Progenitor cell of endocrine pancreas (in vitro differentiated cells): ENCODE results near the gene SNX12. TPM values are rescaled to one million over a fixed set of nuclear protein-coding genes. Genes with fewer than 3 reads are reported as not detected.

ENCODE experiments used
- DNase-seq: peaks from one replicate; pipeline ENCODE4 v3.0.0; 2021; ENCODE audit warnings: low spot score; ENCODE audit not compliant: unreplicated experiment
- H3K27ac Mint-ChIP-seq: 2 replicates; pipeline ENCODE4 v1.8.0; 2021; ENCODE audit warnings: mild to moderate bottlenecking, moderate library complexity, mixed read lengths
- H3K27me3 Mint-ChIP-seq: 2 replicates; pipeline ENCODE4 v1.8.0; 2021; ENCODE audit warnings: mixed read lengths
- H3K36me3 Mint-ChIP-seq: 2 replicates; pipeline ENCODE4 v1.8.0; 2022; ENCODE audit warnings: mixed read lengths; ENCODE audit not compliant: insufficient read depth
- H3K4me1 Mint-ChIP-seq: 2 replicates; pipeline ENCODE4 v1.8.0; 2021; ENCODE audit warnings: low read depth, mixed read lengths
- H3K4me3 Mint-ChIP-seq: 2 replicates; pipeline ENCODE4 v1.8.0; 2021; ENCODE audit warnings: low read depth, mild to moderate bottlenecking, moderate library complexity, mixed read lengths
- H3K9me3 Mint-ChIP-seq: 2 replicates; pipeline ENCODE4 v1.8.0; 2021; ENCODE audit warnings: low read depth, mixed read lengths
- total RNA-seq: library from RNA; stranded (reverse); gene quantifications from 2 replicates; pipeline ENCODE4 v1.2.1, GENCODE V29; 2021
- TF ChIP-seq, protein P1 (sequence below): fragments of 200-600 bp; sonication (generic); IDR thresholded peaks from one replicate; pipeline ENCODE4 v1.5.0; 2021; ENCODE audit warnings: antibody characterized with exemption, mild to moderate bottlenecking; ENCODE audit not compliant: unreplicated experiment

The SNX12 gene
- total RNA-seq, 1 donor from 2014 or later, result 77.0 TPM

- H3K4me3 Mint-ChIP-seq, result no peak overlapping the region
- H3K27me3 Mint-ChIP-seq, result no peaks in the 10 kb centered on the region
- H3K4me1 Mint-ChIP-seq, result peaks cover 38% of the 10 kb centered on the region
- peaks cover 4% of the 10 kb centered on the region for H3K36me3 Mint-ChIP-seq
- H3K27ac Mint-ChIP-seq, result peak overlapping the region; percentile 42
- no peak for DNase-seq
- peaks cover 7% of the 10 kb centered on the region for H3K9me3 Mint-ChIP-seq
- TF ChIP-seq, protein P1, sequence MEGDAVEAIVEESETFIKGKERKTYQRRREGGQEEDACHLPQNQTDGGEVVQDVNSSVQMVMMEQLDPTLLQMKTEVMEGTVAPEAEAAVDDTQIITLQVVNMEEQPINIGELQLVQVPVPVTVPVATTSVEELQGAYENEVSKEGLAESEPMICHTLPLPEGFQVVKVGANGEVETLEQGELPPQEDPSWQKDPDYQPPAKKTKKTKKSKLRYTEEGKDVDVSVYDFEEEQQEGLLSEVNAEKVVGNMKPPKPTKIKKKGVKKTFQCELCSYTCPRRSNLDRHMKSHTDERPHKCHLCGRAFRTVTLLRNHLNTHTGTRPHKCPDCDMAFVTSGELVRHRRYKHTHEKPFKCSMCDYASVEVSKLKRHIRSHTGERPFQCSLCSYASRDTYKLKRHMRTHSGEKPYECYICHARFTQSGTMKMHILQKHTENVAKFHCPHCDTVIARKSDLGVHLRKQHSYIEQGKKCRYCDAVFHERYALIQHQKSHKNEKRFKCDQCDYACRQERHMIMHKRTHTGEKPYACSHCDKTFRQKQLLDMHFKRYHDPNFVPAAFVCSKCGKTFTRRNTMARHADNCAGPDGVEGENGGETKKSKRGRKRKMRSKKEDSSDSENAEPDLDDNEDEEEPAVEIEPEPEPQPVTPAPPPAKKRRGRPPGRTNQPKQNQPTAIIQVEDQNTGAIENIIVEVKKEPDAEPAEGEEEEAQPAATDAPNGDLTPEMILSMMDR, result no peak
Observed at GRCh38 chrX:71102292-71102691, 34.2 kb upstream of the SNX12 start.

GRCh38 chrX:71100581-71101505 lies 32.7 kb upstream of the SNX12 start:
- H3K36me3 Mint-ChIP-seq, result peaks cover 4% of the 10 kb centered on the region
- H3K9me3 Mint-ChIP-seq, result peaks cover 1% of the 10 kb centered on the region
- DNase-seq, result no peak
- peaks cover 34% of the 10 kb centered on the region for H3K4me1 Mint-ChIP-seq
- H3K27me3 Mint-ChIP-seq, result no peaks in the 10 kb centered on the region
- TF ChIP-seq, protein P1, result no peak
- H3K4me3 Mint-ChIP-seq, result no peak overlapping the region
- H3K27ac Mint-ChIP-seq, result no peak overlapping the region

DNA sequence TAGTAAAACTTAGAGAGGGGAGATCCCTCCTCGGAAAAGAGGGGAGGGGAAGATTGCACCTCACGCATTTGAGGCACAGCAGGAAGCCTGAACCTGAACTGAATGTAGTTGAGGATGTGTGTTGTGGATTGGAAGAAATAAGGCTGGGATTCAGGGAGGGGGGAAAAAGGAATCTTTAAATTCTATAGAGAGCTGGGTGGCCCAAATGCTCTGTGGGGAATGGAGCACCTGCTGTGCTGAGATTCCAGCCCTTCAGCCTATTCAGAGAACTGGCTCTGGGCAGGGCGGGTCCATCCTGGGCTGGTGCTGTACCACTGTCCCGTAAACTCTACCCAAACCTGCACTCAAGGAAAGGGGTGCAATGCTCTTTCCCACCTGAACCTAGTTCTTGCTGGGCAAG lies 31.6 kb upstream of the SNX12 start:
- H3K9me3 Mint-ChIP-seq, result peaks cover 3% of the 10 kb centered on the region
- TF ChIP-seq, protein P1, result no peak
- no peak overlapping the region for H3K27ac Mint-ChIP-seq
- no peak for DNase-seq
- H3K4me1 Mint-ChIP-seq, result peaks cover 36% of the 10 kb centered on the region
- H3K27me3 Mint-ChIP-seq, result no peaks in the 10 kb centered on the region
- H3K36me3 Mint-ChIP-seq, result peaks cover 4% of the 10 kb centered on the region
- peak overlapping the region; percentile 35 for H3K4me3 Mint-ChIP-seq

GRCh38 chrX:71098951-71099506 lies 30.9 kb upstream of the SNX12 start:
- Mint-ChIP-seq H3K27ac (no peak overlapping the region), H3K4me3 (no peak overlapping the region), H3K9me3 (peaks cover 3% of the 10 kb centered on the region), H3K36me3 (peaks cover 4% of the 10 kb centered on the region), H3K4me1 (peaks cover 29% of the 10 kb centered on the region), H3K27me3 (no peaks in the 10 kb centered on the region)
- TF ChIP-seq, protein P1, result no peak
- DNase-seq, result no peak

GRCh38 chrX:71098302-71098701 lies 30.2 kb upstream of the SNX12 start:
- Mint-ChIP-seq H3K4me3 (no peak overlapping the region), H3K4me1 (peaks cover 25% of the 10 kb centered on the region), H3K27me3 (no peaks in the 10 kb centered on the region)

More at GRCh38 chrX:71098302-71098701, 30.2 kb upstream of the SNX12 start:
- no peak for DNase-seq
- H3K27ac Mint-ChIP-seq, result no peak overlapping the region
- peaks cover 3% of the 10 kb centered on the region for H3K9me3 Mint-ChIP-seq
- TF ChIP-seq, protein P1, result peak; percentile 41
- H3K36me3 Mint-ChIP-seq, result peaks cover 4% of the 10 kb centered on the region
